Liver (tissue), 9 donors: ENCODE data around the gene SKAP1. TPM values are rescaled to one million over a fixed set of nuclear protein-coding genes. Genes with fewer than 3 reads are reported as not detected.
"Not testable (repeated sequence)": the region's sequence is repeated elsewhere in the genome, so short reads cannot be mapped to it uniquely, and the experiment has no call there.

Experiments
- DNase-seq: peaks from one replicate; pipeline ENCODE4 v3.0.0-alpha.2; 2017; ENCODE audit warnings: low spot score
- H3K27ac ChIP-seq, 2 donors: one replicate each; pipeline ENCODE4 v1.7.0; 2013; ENCODE audit warnings: inconsistent platforms in 2 of 2, low read length in 2 of 2, control low read depth in 1 of 2, low read depth in 1 of 2, mild to moderate bottlenecking in 1 of 2
- H3K27me3 ChIP-seq, 4 donors: one replicate each; pipeline versions ENCODE4 v1.6.1 to v1.7.0; 2013; ENCODE audit warnings: low read length in 3 of 4, inconsistent platforms in 1 of 4, mild to moderate bottlenecking in 1 of 4, moderate library complexity in 1 of 4; ENCODE audit not compliant: control insufficient read depth in 4 of 4, insufficient read depth in 4 of 4
- H3K36me3 ChIP-seq, 4 donors: one replicate each; pipeline versions ENCODE4 v1.6.1 to v1.7.0; 2013; ENCODE audit warnings: low read length in 3 of 4, mild to moderate bottlenecking in 3 of 4, low read depth in 1 of 4, moderate library complexity in 1 of 4; ENCODE audit not compliant: control insufficient read depth in 4 of 4, insufficient read depth in 3 of 4
- H3K4me1 ChIP-seq, 4 donors: one replicate each; pipeline versions ENCODE4 v1.6.1 to v1.7.0; 2013; ENCODE audit warnings: low read length in 3 of 4, mild to moderate bottlenecking in 3 of 4, moderate library complexity in 1 of 4; ENCODE audit not compliant: control insufficient read depth in 4 of 4, insufficient read depth in 4 of 4
- H3K4me3 ChIP-seq, 3 donors: one replicate each; pipeline versions ENCODE4 v1.6.1 to v1.7.0; 2013; ENCODE audit warnings: low read length in 3 of 3, control low read depth in 1 of 3, low read depth in 1 of 3, mild to moderate bottlenecking in 1 of 3
- H3K9ac ChIP-seq, 2 donors: one replicate each; pipeline ENCODE4 v1.7.0; 2013; ENCODE audit warnings: low read length in 2 of 2, mild to moderate bottlenecking in 2 of 2, moderate library complexity in 2 of 2, control low read depth in 1 of 2, low read depth in 1 of 2
- H3K9me3 ChIP-seq, 4 donors: one replicate each; pipeline versions ENCODE4 v1.6.1 to v1.7.0; 2013; ENCODE audit warnings: low read length in 3 of 4; ENCODE audit not compliant: control insufficient read depth in 4 of 4
- EGR1 ChIP-seq, 2 donors: IDR thresholded peaks; 2 replicates each; pipeline ENCODE4 v1.6.1; 2016 to 2018; ENCODE audit warnings: antibody characterized with exemption in 2 of 2, low read depth in 2 of 2
- FOXA1 ChIP-seq: IDR thresholded peaks from 2 replicates; pipeline ENCODE4 v1.6.1; 2016; ENCODE audit warnings: antibody characterized with exemption
- FOXA2 ChIP-seq: IDR thresholded peaks from 2 replicates; pipeline ENCODE4 v1.6.1; 2016; ENCODE audit warnings: antibody characterized with exemption
- GABPA ChIP-seq, 2 donors: IDR thresholded peaks in 1 of 2; conservative IDR thresholded peaks in 1 of 2; 2 replicates each; pipeline ENCODE4 v1.6.1; 2016; ENCODE audit warnings: antibody characterized with exemption in 2 of 2, mild to moderate bottlenecking in 1 of 2, moderate library complexity in 1 of 2
- HNF4A ChIP-seq, 2 donors: conservative IDR thresholded peaks; 2 replicates each; pipeline ENCODE4 v1.6.1; 2016; ENCODE audit warnings: antibody characterized with exemption in 2 of 2, mild to moderate bottlenecking in 2 of 2
- HNF4G ChIP-seq: IDR thresholded peaks from 2 replicates; pipeline ENCODE4 v1.6.1; 2016; ENCODE audit warnings: antibody characterized with exemption
- JUND ChIP-seq, 2 donors: IDR thresholded peaks; 2 replicates each; pipeline ENCODE4 v1.6.1; 2016; ENCODE audit warnings: antibody characterized with exemption in 2 of 2
- NR2F2 ChIP-seq: IDR thresholded peaks from 2 replicates; pipeline ENCODE4 v1.6.1; 2016; ENCODE audit warnings: antibody characterized with exemption
- RXRA ChIP-seq, 2 donors: IDR thresholded peaks; 2 replicates each; pipeline ENCODE4 v1.6.1; 2017 to 2018; ENCODE audit warnings: antibody characterized with exemption in 2 of 2, mild to moderate bottlenecking in 1 of 2
- SP1 ChIP-seq: IDR thresholded peaks from 2 replicates; pipeline ENCODE4 v1.6.1; 2018; ENCODE audit warnings: antibody characterized with exemption, mild to moderate bottlenecking
- YY1 ChIP-seq: IDR thresholded peaks from 2 replicates; pipeline ENCODE4 v1.6.1; 2016; ENCODE audit warnings: antibody characterized with exemption, mild to moderate bottlenecking
- whole genome bisulfite sequencing: extraction: QIAGEN DNeasy Blood & Tissue Kit; methylation state at CpG from one replicate; pipeline ENCODE4 v1.1.7; 2013; 5-methylcytosine and 5-hydroxymethylcytosine counted together
- polyA plus RNA-seq, 2 donors: library from polyadenylated mRNA; stranded (reverse) in 1 of 2; unstranded in 1 of 2; fragments of 200-250 nt in 1 of 2; fragments of >200 nt in 1 of 2; fragmentation: Nextera tagmentation in 1 of 2; extraction: Ambion mirVana in 1 of 2; gene quantifications; one replicate each; pipeline versions ENCODE4 v1.2.1 to v1.2.3, GENCODE V29; 2013 to 2015
- total RNA-seq, 2 donors: library from RNA; depleted of rRNA; stranded (reverse); fragments of >200 nt; gene quantifications; one replicate each; pipeline ENCODE4 v1.2.3, GENCODE V29; 2014
- TF ChIP-seq, protein P1 (sequence below): IDR thresholded peaks from 2 replicates; pipeline ENCODE4 v1.6.1; 2016; ENCODE audit warnings: antibody characterized with exemption
- TF ChIP-seq, protein P2 (sequence below): fragments of 150-350 bp; IDR thresholded peaks from 2 replicates; pipeline ENCODE4 v1.5.1; 2017; ENCODE audit warnings: improper control_type of control experiment, low read depth, low read length; ENCODE audit not compliant: missing input control
- TF ChIP-seq, protein P3 (sequence below): IDR thresholded peaks from 2 replicates; pipeline ENCODE4 v1.6.1; 2016; ENCODE audit warnings: antibody characterized with exemption
- donor health status: healthy.
- donor health status: healthy.
- donor health status: healthy.
- donor health status: healthy.
- donor health status: healthy.

SKAP1 gene
- total and polyA plus RNA-seq, 4 donors = 2.5 to 20.8 (median 11.3) TPM

DNA sequence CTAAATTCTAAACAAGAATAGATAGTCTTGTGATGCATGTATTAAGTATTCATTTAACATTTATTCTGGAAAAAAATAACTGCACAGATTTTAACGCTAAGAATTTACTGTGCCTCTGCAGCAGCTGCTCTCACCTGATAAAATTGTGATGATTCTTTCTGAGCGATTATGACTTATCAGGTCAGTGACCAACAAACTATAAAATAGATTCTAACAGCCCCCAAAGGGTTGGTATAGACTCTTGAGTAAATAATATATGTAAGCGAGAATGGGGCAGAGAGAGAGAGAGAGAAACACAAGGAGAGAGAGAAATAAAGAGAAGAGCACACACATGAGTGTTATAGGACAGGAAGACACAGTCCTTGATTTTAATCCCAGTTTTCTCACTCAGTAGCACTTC, 178.1 kb downstream of the SKAP1 start:
- TF ChIP-seq, protein P1, sequence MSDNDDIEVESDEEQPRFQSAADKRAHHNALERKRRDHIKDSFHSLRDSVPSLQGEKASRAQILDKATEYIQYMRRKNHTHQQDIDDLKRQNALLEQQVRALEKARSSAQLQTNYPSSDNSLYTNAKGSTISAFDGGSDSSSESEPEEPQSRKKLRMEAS = no peak
- TF ChIP-seq RXRA (IDR thresholded peaks at IDR 0.05) (no peak), NR2F2 (no peak), YY1 (no peak), FOXA2 (no peak), HNF4A (conservative IDR thresholded peaks at IDR 0.05) (no peak), GABPA (IDR thresholded peaks at IDR 0.05 in 1 of 2, conservative IDR thresholded peaks at IDR 0.05 in 1 of 2) (no peak), FOXA1 (no peak), EGR1 (IDR thresholded peaks at IDR 0.05; ENCODE audit: low read depth in 2 of 2) (no peak), HNF4G (no peak)
- Histone ChIP-seq H3K27ac (no peak overlapping the region), H3K36me3 (no peaks in the 10 kb centered on the region), H3K9ac (no peak overlapping the region), H3K4me3 (no peak overlapping the region), H3K4me1 (no peaks in the 10 kb centered on the region), H3K27me3 (peaks cover 0 to 3% (median 2%) of the 10 kb centered on the region in 4 donors), H3K9me3 (no peaks in the 10 kb centered on the region)
- WGBS = 82% methylated on average over 3 of the region's 3 CpGs
- no peak for DNase-seq

DNA sequence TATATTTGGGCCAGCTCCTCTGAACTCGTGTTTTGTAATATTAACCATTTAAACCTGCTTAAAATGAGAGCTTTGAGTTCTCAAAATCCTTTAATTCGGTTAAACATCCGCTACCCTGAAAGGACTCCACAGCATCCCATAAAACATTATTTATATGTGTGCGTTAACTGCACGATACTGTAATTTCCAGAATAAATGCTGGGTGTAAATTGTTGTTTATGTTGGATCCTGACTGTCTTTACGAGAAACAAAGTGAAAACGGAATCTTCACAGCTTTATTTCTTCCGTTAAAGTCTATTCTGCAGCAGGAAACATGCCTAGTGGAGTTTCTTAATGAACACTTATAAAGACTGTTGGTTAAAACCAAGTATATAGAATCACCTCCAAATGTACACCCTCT, 179.1 kb downstream of the SKAP1 start:
- no peaks in the 10 kb centered on the region for H3K9me3 ChIP-seq
- H3K27me3 ChIP-seq = peaks cover 0 to 3% (median 0%) of the 10 kb centered on the region in 4 donors
- no peaks in the 10 kb centered on the region for H3K4me1 ChIP-seq
- TF ChIP-seq HNF4A (conservative IDR thresholded peaks at IDR 0.05) (no peak), EGR1 (IDR thresholded peaks at IDR 0.05; ENCODE audit: low read depth in 2 of 2) (no peak), SP1 (no peak), YY1 (no peak), JUND (IDR thresholded peaks at IDR 0.05) (no peak), GABPA (IDR thresholded peaks at IDR 0.05 in 1 of 2, conservative IDR thresholded peaks at IDR 0.05 in 1 of 2) (no peak), FOXA2 (no peak), FOXA1 (no peak), RXRA (IDR thresholded peaks at IDR 0.05) (no peak)
- TF ChIP-seq, protein P2, sequence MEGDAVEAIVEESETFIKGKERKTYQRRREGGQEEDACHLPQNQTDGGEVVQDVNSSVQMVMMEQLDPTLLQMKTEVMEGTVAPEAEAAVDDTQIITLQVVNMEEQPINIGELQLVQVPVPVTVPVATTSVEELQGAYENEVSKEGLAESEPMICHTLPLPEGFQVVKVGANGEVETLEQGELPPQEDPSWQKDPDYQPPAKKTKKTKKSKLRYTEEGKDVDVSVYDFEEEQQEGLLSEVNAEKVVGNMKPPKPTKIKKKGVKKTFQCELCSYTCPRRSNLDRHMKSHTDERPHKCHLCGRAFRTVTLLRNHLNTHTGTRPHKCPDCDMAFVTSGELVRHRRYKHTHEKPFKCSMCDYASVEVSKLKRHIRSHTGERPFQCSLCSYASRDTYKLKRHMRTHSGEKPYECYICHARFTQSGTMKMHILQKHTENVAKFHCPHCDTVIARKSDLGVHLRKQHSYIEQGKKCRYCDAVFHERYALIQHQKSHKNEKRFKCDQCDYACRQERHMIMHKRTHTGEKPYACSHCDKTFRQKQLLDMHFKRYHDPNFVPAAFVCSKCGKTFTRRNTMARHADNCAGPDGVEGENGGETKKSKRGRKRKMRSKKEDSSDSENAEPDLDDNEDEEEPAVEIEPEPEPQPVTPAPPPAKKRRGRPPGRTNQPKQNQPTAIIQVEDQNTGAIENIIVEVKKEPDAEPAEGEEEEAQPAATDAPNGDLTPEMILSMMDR = no peak
- TF ChIP-seq, protein P3, sequence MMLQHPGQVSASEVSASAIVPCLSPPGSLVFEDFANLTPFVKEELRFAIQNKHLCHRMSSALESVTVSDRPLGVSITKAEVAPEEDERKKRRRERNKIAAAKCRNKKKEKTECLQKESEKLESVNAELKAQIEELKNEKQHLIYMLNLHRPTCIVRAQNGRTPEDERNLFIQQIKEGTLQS = no peak
- TF ChIP-seq, protein P1 = no peak
- no peak overlapping the region for H3K9ac ChIP-seq
- 80% methylated on average over 8 of the region's 8 CpGs for WGBS
- H3K27ac ChIP-seq = no peak overlapping the region
- DNase-seq = no peak
- H3K4me3 ChIP-seq = no peak overlapping the region
- no peaks in the 10 kb centered on the region for H3K36me3 ChIP-seq

DNA sequence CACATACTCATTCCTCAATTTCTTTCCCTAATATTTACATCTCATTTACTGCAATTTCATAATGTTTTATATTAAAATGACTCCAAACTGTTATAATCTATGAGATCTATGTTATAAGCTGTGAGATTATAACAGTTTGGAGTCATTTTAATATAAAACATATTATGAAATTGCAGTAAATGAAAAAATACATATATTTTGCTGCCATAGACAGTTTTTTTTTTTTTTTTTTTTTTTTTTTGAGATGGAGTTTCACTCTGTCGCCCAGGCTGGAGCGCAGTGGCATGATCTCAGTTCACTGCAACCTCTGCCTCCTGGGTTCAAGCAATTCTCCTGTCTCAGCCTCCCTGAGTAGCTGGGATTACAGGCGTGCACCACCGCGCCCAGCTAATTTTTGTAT, 180.0 kb downstream of the SKAP1 start:
- 96% methylated on average over 5 of the region's 5 CpGs for WGBS

More for the DNA sequence above, 180.0 kb downstream of the SKAP1 start:
- not testable (repeated sequence) for H3K9ac ChIP-seq, DNase-seq, H3K27me3 ChIP-seq, H3K9me3 ChIP-seq, H3K4me1 ChIP-seq, H3K4me3 ChIP-seq, H3K27ac ChIP-seq, H3K36me3 ChIP-seq
